CD4-positive, alpha-beta T cell treated with Interleukin-4 for 4 hours (primary cell): ENCODE data around the gene TNNT1.
A peak's percentile ranks its signal among the peaks of the same experiment; 100 is the strongest.
"Not testable (repeated sequence)": the region's sequence is repeated elsewhere in the genome, so short reads cannot be mapped to it uniquely, and the experiment has no call there.

Source experiments
- DNase-seq: peaks from one replicate; pipeline ENCODE4 v3.0.0-alpha.2; 2020

TNNT1 gene

GRCh38 chr19:55149078-55150003, at the start of gene TNNT1:
Gene TNNT1, minus strand, starts transcription at chr19:55149206. Its CDS starts 2,049 bp downstream, at chr19:55147157.
- no peak for DNase-seq

- no peak for DNase-seq
Observed at GRCh38 chr19:55198651-55199050, 49.6 kb upstream of the TNNT1 start.

- no peak for DNase-seq
Observed at GRCh38 chr19:55197528-55197927, 48.5 kb upstream of the TNNT1 start.

- DNase-seq = no peak
Observed at GRCh38 chr19:55196803-55197202, 47.8 kb upstream of the TNNT1 start.

GRCh38 chr19:55193481-55193880, 44.5 kb upstream of the TNNT1 start:
- no peak for DNase-seq

- no peak for DNase-seq
Observed at GRCh38 chr19:55189403-55189835, 40.4 kb upstream of the TNNT1 start.

- no peak for DNase-seq
Observed at GRCh38 chr19:55188625-55189024, 39.6 kb upstream of the TNNT1 start.

GRCh38 chr19:55186080-55186479, 37.1 kb upstream of the TNNT1 start:
- no peak for DNase-seq

GRCh38 chr19:55181740-55182139, 32.7 kb upstream of the TNNT1 start:
- DNase-seq = no peak

- DNase-seq = peak; percentile 42
Observed at GRCh38 chr19:55179606-55180484, 30.8 kb upstream of the TNNT1 start, which contains the start of gene SYT5. Gene SYT5, minus strand, starts transcription at chr19:55180289. Its CDS starts 1,248 bp downstream, at chr19:55179041.

GRCh38 chr19:55178781-55179599, 30.0 kb upstream of the TNNT1 start:
- DNase-seq = peak; percentile 93

GRCh38 chr19:55176076-55176475, 27.1 kb upstream of the TNNT1 start:
- DNase-seq = no peak

GRCh38 chr19:55175117-55175867, 26.3 kb upstream of the TNNT1 start:
- DNase-seq = no peak

- DNase-seq = no peak
Observed at GRCh38 chr19:55174425-55175116, 25.6 kb upstream of the TNNT1 start.

- DNase-seq = no peak
Observed at GRCh38 chr19:55173714-55174409, 24.9 kb upstream of the TNNT1 start.

- DNase-seq = no peak
Observed at GRCh38 chr19:55173186-55173713, 24.2 kb upstream of the TNNT1 start.

- DNase-seq = no peak
Observed at GRCh38 chr19:55172741-55173140, 23.7 kb upstream of the TNNT1 start.

- DNase-seq = not testable (repeated sequence)
Observed at GRCh38 chr19:55172318-55172717, 23.3 kb upstream of the TNNT1 start.

- DNase-seq = no peak
Observed at GRCh38 chr19:55171440-55171839, 22.4 kb upstream of the TNNT1 start.

GRCh38 chr19:55169136-55169535, 20.1 kb upstream of the TNNT1 start:
- no peak for DNase-seq
